GM21515 (cell line): Measurements from ENCODE around the gene UBE3B.
"Not testable (repeated sequence)": the region's sequence is repeated elsewhere in the genome, so short reads cannot be mapped to it uniquely, and the experiment has no call there.

Experiments used
- ATAC-seq: cut with Tn5 transposase; IDR thresholded peaks from one replicate; pipeline ENCODE4 v1.9.1; 2021; ENCODE audit not compliant: unreplicated experiment

Gene UBE3B

GRCh38 chr12:109477185-109477962, at the start of gene UBE3B, which contains the start of gene KCTD10:
TSS of gene UBE3B (plus strand) at chr12:109477634. CDS start at chr12:109483552, 5,918 bp downstream.
TSS of gene KCTD10 (minus strand) at chr12:109477300. CDS start at chr12:109477262, 38 bp downstream.
- ATAC-seq = peak; percentile 91

- ATAC-seq = no peak
These were observed 49.3 kb upstream of the UBE3B start for GRCh38 chr12:109428037-109428629.

GRCh38 chr12:109428804-109429203, 48.6 kb upstream of the UBE3B start:
- not testable (repeated sequence) for ATAC-seq

- ATAC-seq = no peak
These were observed 47.2 kb upstream of the UBE3B start for GRCh38 chr12:109430244-109430643.

- ATAC-seq = no peak
These were observed 45.0 kb upstream of the UBE3B start for GRCh38 chr12:109432431-109432830.

GRCh38 chr12:109432842-109433304, 44.6 kb upstream of the UBE3B start:
- peak; percentile 62 for ATAC-seq

- no peak for ATAC-seq
These were observed 43.8 kb upstream of the UBE3B start for GRCh38 chr12:109433618-109434017.

- no peak for ATAC-seq
These were observed 42.9 kb upstream of the UBE3B start for GRCh38 chr12:109434582-109434981.

GRCh38 chr12:109435428-109436187, 41.8 kb upstream of the UBE3B start:
- ATAC-seq = no peak

GRCh38 chr12:109436188-109436560, 41.3 kb upstream of the UBE3B start:
- ATAC-seq = no peak

- no peak for ATAC-seq
These were observed 38.3 kb upstream of the UBE3B start for GRCh38 chr12:109439181-109439580.

GRCh38 chr12:109439951-109440350, 37.5 kb upstream of the UBE3B start:
- not testable (repeated sequence) for ATAC-seq

- no peak for ATAC-seq
These were observed 36.5 kb upstream of the UBE3B start for GRCh38 chr12:109440851-109441490.

GRCh38 chr12:109443794-109444193, 33.6 kb upstream of the UBE3B start:
- no peak for ATAC-seq

GRCh38 chr12:109444259-109444658, 33.2 kb upstream of the UBE3B start:
- no peak for ATAC-seq

GRCh38 chr12:109445191-109445609, 32.2 kb upstream of the UBE3B start:
- no peak for ATAC-seq

- no peak for ATAC-seq
These were observed 30.6 kb upstream of the UBE3B start for GRCh38 chr12:109446869-109447268.

- no peak for ATAC-seq
These were observed 30.0 kb upstream of the UBE3B start for GRCh38 chr12:109447482-109447881.

GRCh38 chr12:109448272-109448671, 29.2 kb upstream of the UBE3B start:
- ATAC-seq = no peak

GRCh38 chr12:109448707-109449390, 28.6 kb upstream of the UBE3B start:
- ATAC-seq = no peak
